H9 (cell line): Measurements from ENCODE around the gene RAI1. TPM values are rescaled to one million over a fixed set of nuclear protein-coding genes. Genes with fewer than 3 reads are reported as not detected.

Experiments
- DNase-seq: peaks from one replicate; pipeline ENCODE4 v3.0.0-alpha.2; 2017
- H2AFZ ChIP-seq: one replicate; pipeline ENCODE4 v1.6.1; 2013; ENCODE audit warnings: mild to moderate bottlenecking, low read length, control low read depth, moderate library complexity
- H2AK5ac ChIP-seq: 2 replicates; pipeline ENCODE4 v1.6.1; 2013; ENCODE audit warnings: low read length, control low read depth, mixed read lengths; ENCODE audit not compliant: insufficient read length
- H2BK120ac ChIP-seq: one replicate; pipeline ENCODE4 v1.6.1; 2013; ENCODE audit warnings: low read depth, mild to moderate bottlenecking, low read length, control low read depth, inconsistent platforms; ENCODE audit not compliant: poor library complexity, severe bottlenecking
- H2BK12ac ChIP-seq: 2 replicates; pipeline ENCODE4 v1.6.1; 2013; ENCODE audit warnings: low read length, control low read depth, mixed read lengths, low read depth; ENCODE audit not compliant: insufficient read length
- H2BK15ac ChIP-seq: 2 replicates; pipeline ENCODE4 v1.6.1; 2013; ENCODE audit warnings: low read depth, low read length, control low read depth
- H2BK20ac ChIP-seq: one replicate; pipeline ENCODE4 v1.6.1; 2013; ENCODE audit warnings: low read depth, mild to moderate bottlenecking, low read length, control low read depth, inconsistent platforms; ENCODE audit not compliant: poor library complexity, severe bottlenecking
- H2BK5ac ChIP-seq: 2 replicates; pipeline ENCODE4 v1.6.1; 2013; ENCODE audit warnings: low read length, control low read depth, mixed read lengths; ENCODE audit not compliant: insufficient read length
- H3K14ac ChIP-seq: 2 replicates; pipeline ENCODE4 v1.6.1; 2013; ENCODE audit warnings: low read length, control low read depth; ENCODE audit not compliant: insufficient read depth
- H3K18ac ChIP-seq: 2 replicates; pipeline ENCODE4 v1.6.1; 2013; ENCODE audit warnings: low read depth, mild to moderate bottlenecking, mixed read lengths, low read length, control low read depth; ENCODE audit not compliant: insufficient read length
- H3K23ac ChIP-seq: 2 replicates; pipeline ENCODE4 v1.6.1; 2013; ENCODE audit warnings: low read length, control low read depth, mixed read lengths, low read depth; ENCODE audit not compliant: insufficient read length
- H3K23me2 ChIP-seq: 2 replicates; pipeline ENCODE4 v1.6.1; 2013; ENCODE audit warnings: low read depth, mild to moderate bottlenecking, mixed read lengths, low read length, control low read depth; ENCODE audit not compliant: insufficient read length, poor library complexity, severe bottlenecking
- H3K27ac ChIP-seq: 2 replicates; pipeline ENCODE4 v1.5.1; 2013; ENCODE audit warnings: low read length, control low read depth, mixed read lengths, low read depth; ENCODE audit not compliant: insufficient read length
- H3K27me3 ChIP-seq: 2 replicates; pipeline ENCODE4 v1.6.1; 2013; ENCODE audit warnings: low read length, control low read depth, inconsistent platforms; ENCODE audit not compliant: insufficient read depth
- H3K4ac ChIP-seq: 2 replicates; pipeline ENCODE4 v1.6.1; 2013; ENCODE audit warnings: low read depth, mild to moderate bottlenecking, control low read depth, inconsistent platforms, low read length, moderate library complexity
- H3K4me1 ChIP-seq: 2 replicates; pipeline ENCODE4 v1.6.1; 2013; ENCODE audit warnings: low read length, control low read depth, inconsistent platforms; ENCODE audit not compliant: insufficient read depth
- H3K4me2 ChIP-seq: 2 replicates; pipeline ENCODE4 v1.6.1; 2013; ENCODE audit warnings: low read length, control low read depth, mixed read lengths; ENCODE audit not compliant: insufficient read length, insufficient read depth
- H3K56ac ChIP-seq: 2 replicates; pipeline ENCODE4 v1.6.1; 2013; ENCODE audit warnings: low read depth, mild to moderate bottlenecking, mixed read lengths, low read length, control low read depth; ENCODE audit not compliant: insufficient read length
- H3K79me1 ChIP-seq: 2 replicates; pipeline ENCODE4 v1.6.1; 2013; ENCODE audit warnings: low read depth, mild to moderate bottlenecking, moderate library complexity, low read length, control low read depth, inconsistent platforms; ENCODE audit not compliant: insufficient read depth, poor library complexity, severe bottlenecking
- H3K79me2 ChIP-seq: 2 replicates; pipeline ENCODE4 v1.6.1; 2013; ENCODE audit warnings: low read length, control low read depth, inconsistent platforms; ENCODE audit not compliant: insufficient read depth
- H3K9ac ChIP-seq: 2 replicates; pipeline ENCODE4 v1.6.1; 2013; ENCODE audit warnings: low read length, control low read depth, mixed read lengths; ENCODE audit not compliant: insufficient read length; ENCODE audit errors: extremely low read depth
- H3K9me3 ChIP-seq: one replicate; pipeline ENCODE4 v1.6.1; 2013; ENCODE audit warnings: low read depth, low read length, inconsistent platforms; ENCODE audit not compliant: control insufficient read depth
- H3T11ph ChIP-seq: one replicate; pipeline ENCODE4 v1.6.1; 2013; ENCODE audit warnings: mild to moderate bottlenecking, low read length, control low read depth, inconsistent platforms
- H4K20me1 ChIP-seq: one replicate; pipeline ENCODE4 v1.6.1; 2013; ENCODE audit not compliant: control insufficient read depth, insufficient read length, insufficient read depth
- H4K5ac ChIP-seq: 2 replicates; pipeline ENCODE4 v1.6.1; 2013; ENCODE audit warnings: low read depth, mild to moderate bottlenecking, mixed read lengths, low read length, control low read depth; ENCODE audit not compliant: insufficient read length
- H4K8ac ChIP-seq: replicated peaks from 2 replicates; pipeline ENCODE4 v1.6.1; 2013; ENCODE audit warnings: low read length, control low read depth, mixed read lengths, low read depth; ENCODE audit not compliant: insufficient read length
- H4K91ac ChIP-seq: 2 replicates; pipeline ENCODE4 v1.6.1; 2013; ENCODE audit warnings: low read depth, mild to moderate bottlenecking, moderate library complexity, mixed read lengths, low read length, control low read depth; ENCODE audit not compliant: insufficient read length
- H3K27ac Mint-ChIP-seq, 3 experiments: 2 replicates in 2 of 3; 3 replicates in 1 of 3; pipeline ENCODE4 v1.8.0; 2020 to 2021; ENCODE audit warnings: mixed read lengths in 3 of 3, mild to moderate bottlenecking in 1 of 3, moderate library complexity in 1 of 3
- H3K27me3 Mint-ChIP-seq: 2 replicates; pipeline ENCODE4 v1.8.0; 2021; ENCODE audit warnings: low read depth, mild to moderate bottlenecking, moderate library complexity, mixed read lengths
- H3K36me3 Mint-ChIP-seq, 3 experiments: 2 replicates in 2 of 3; 3 replicates in 1 of 3; pipeline ENCODE4 v1.8.0; 2020 to 2021; ENCODE audit warnings: low read depth in 3 of 3, mixed read lengths in 3 of 3; ENCODE audit not compliant: insufficient read depth in 1 of 3
- H3K4me1 Mint-ChIP-seq, 2 experiments: 2 replicates each; pipeline ENCODE4 v1.8.0; 2020; ENCODE audit warnings: mixed read lengths in 2 of 2
- H3K4me3 Mint-ChIP-seq, 2 experiments: 2 replicates in 1 of 2; 3 replicates in 1 of 2; pipeline ENCODE4 v1.8.0; 2020 to 2021; ENCODE audit warnings: mild to moderate bottlenecking in 2 of 2, mixed read lengths in 2 of 2, moderate library complexity in 1 of 2
- H3K9me3 Mint-ChIP-seq, 2 experiments: 2 replicates in 1 of 2; 3 replicates in 1 of 2; pipeline ENCODE4 v1.8.0; 2020; ENCODE audit warnings: mild to moderate bottlenecking in 2 of 2, mixed read lengths in 2 of 2, moderate library complexity in 1 of 2
- CTCF ChIP-seq: fragments of 200-600 bp; sonication (generic); conservative IDR thresholded peaks from 3 replicates; pipeline ENCODE4 v1.8.0; 2021; ENCODE audit warnings: antibody characterized with exemption, mild to moderate bottlenecking
- WGBS: extraction: QIAGEN DNeasy Blood & Tissue Kit; methylation state at CpG from one replicate; pipeline ENCODE4 v1.1.7; 2013; ENCODE audit warnings: missing lambda C conversion rate, low lambda C conversion rate, mixed read lengths; ENCODE audit not compliant: insufficient read length; ENCODE audit errors: extremely low coverage; 5-methylcytosine and 5-hydroxymethylcytosine counted together
- total RNA-seq: library from RNA; stranded (reverse); gene quantifications from 2 replicates; pipeline ENCODE4 v1.2.1, GENCODE V29; 2021

The RAI1 gene
- total RNA-seq, 1 experiment from 2014 or later = 1.5 TPM

DNA sequence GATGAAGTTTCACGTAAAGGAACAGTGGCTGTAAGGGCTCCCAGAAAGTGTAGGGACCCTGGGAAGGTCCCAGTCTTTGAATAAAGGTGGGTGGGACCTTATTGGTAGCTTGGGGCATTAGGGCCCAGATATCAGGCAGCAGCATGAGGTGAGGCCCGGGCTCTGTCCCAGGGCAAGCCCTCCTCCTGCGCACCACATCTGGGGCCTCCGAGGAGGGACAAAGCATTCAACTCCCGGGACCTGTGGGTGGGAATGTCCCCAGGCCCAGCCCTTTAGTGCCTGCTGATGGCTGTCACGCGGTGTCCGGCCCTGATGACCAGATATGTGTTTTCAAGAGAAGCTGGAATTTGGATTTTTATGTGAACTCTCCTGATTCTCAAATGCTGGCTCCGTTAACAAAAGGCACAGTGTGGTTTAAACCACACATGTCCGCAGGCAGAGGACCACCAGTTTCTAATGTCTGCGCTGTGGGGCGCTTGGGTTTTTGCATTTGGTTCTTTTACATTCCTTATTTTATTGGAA lies 30.4 kb downstream of the RAI1 start:
- Mint-ChIP-seq H3K27me3 (peaks cover 89% of the 10 kb centered on the region), H3K9me3 (no peaks in the 10 kb centered on the region; a peak in 1 of 5 replicates), H3K27ac (peak overlapping the region in 1 of 3 experiments; percentile 59; a peak in 1 of 7 replicates), H3K36me3 (peaks cover 0 to 1% (median 0%) of the 10 kb centered on the region in 3 experiments; a peak in 1 of 7 replicates), H3K4me1 (peaks cover 30 to 54% of the 10 kb centered on the region in 2 experiments), H3K4me3 (peak overlapping the region in 1 of 2 experiments; percentile 26; a peak in 1 of 5 replicates)
- no peak overlapping the region for H2BK12ac ChIP-seq
- no CpG with 5 or more reads among the region's 12 CpGs for WGBS
- H2BK20ac ChIP-seq = no peak overlapping the region
- H3K79me2 ChIP-seq = no peaks in the 10 kb centered on the region
- no peak overlapping the region for H3K56ac ChIP-seq
- no peak overlapping the region for H4K91ac ChIP-seq
- H3K14ac ChIP-seq = no peak overlapping the region
- no peaks in the 10 kb centered on the region for H4K20me1 ChIP-seq
- no peak overlapping the region for H4K5ac ChIP-seq
- H3K18ac ChIP-seq = no peak overlapping the region
- TF ChIP-seq CTCF = no peak
- H3T11ph ChIP-seq = no peak overlapping the region
- no peak overlapping the region for H2BK5ac ChIP-seq
- H2AK5ac ChIP-seq = no peak overlapping the region
- peaks cover 3% of the 10 kb centered on the region; the same call in 1 of the 2 replicates for H3K4me1 ChIP-seq
- H4K8ac ChIP-seq = no peak overlapping the region
- H3K4me2 ChIP-seq = no peak overlapping the region
- H3K79me1 ChIP-seq = no peaks in the 10 kb centered on the region
- no peak overlapping the region for H2BK15ac ChIP-seq
- H3K23me2 ChIP-seq = no peaks in the 10 kb centered on the region
- H2AFZ ChIP-seq = no peak overlapping the region
- no peak overlapping the region for H3K9ac ChIP-seq
- H3K27me3 ChIP-seq = peaks cover 7% of the 10 kb centered on the region; the same call in 1 of the 2 replicates
- H3K4ac ChIP-seq = no peak overlapping the region
- H3K27ac ChIP-seq = no peak overlapping the region
- H3K23ac ChIP-seq = no peak overlapping the region
- H3K9me3 ChIP-seq = no peaks in the 10 kb centered on the region
- peak; percentile 66 for DNase-seq
- no peak overlapping the region for H2BK120ac ChIP-seq
